HepG2 (cell line): ENCODE data around the gene RIPOR1. TPM values are rescaled to one million over a fixed set of nuclear protein-coding genes. Genes with fewer than 3 reads are reported as not detected.

Experiments
- ATF7-NPFF ChIP-seq: sonication (generic); formaldehyde crosslinking; IDR thresholded peaks from 2 replicates; pipeline ENCODE4 v1.8.1; 2023; ENCODE audit warnings: mild to moderate bottlenecking, low read depth, missing genetic modification reagents, moderate library complexity
- BRCA1 ChIP-seq: sonication (generic); formaldehyde crosslinking; IDR thresholded peaks from 2 replicates; pipeline ENCODE4 v1.4.0; 2020; ENCODE audit warnings: missing genetic modification reagents
- BRF2 ChIP-seq: sonication (generic); formaldehyde crosslinking; IDR thresholded peaks from 2 replicates; pipeline ENCODE4 v1.8.1; 2022; ENCODE audit warnings: mild to moderate bottlenecking, missing genetic modification reagents
- CBX2 ChIP-seq, 2 experiments: fragments of 200-600 bp in 1 of 2; sonication (generic); formaldehyde crosslinking in 1 of 2; IDR thresholded peaks; 2 replicates each; pipeline versions ENCODE4 v1.7.0 to v1.8.1; 2018 to 2022; ENCODE audit warnings: low read depth in 2 of 2, low read length in 1 of 2, mild to moderate bottlenecking in 1 of 2, missing genetic modification reagents in 1 of 2
- CSRNP2 ChIP-seq: sonication (generic); formaldehyde crosslinking; conservative IDR thresholded peaks from 2 replicates; pipeline ENCODE4 v1.8.0; 2022; ENCODE audit warnings: low read depth, missing genetic modification reagents
- GPBP1L1 ChIP-seq: sonication (generic); formaldehyde crosslinking; IDR thresholded peaks from 2 replicates; pipeline ENCODE4 v1.5.0; 2020; ENCODE audit warnings: mild to moderate bottlenecking, missing genetic modification reagents
- HIVEP1 ChIP-seq: sonication (generic); formaldehyde crosslinking; IDR thresholded peaks from 2 replicates; pipeline ENCODE4 v1.4.0; 2020; ENCODE audit warnings: mild to moderate bottlenecking, missing genetic modification reagents
- KDM3A ChIP-seq: IDR thresholded peaks from 2 replicates; pipeline ENCODE4 v1.6.1; 2018; ENCODE audit warnings: low read depth, missing compliant biosample characterization
- KDM6A ChIP-seq: IDR thresholded peaks from 2 replicates; pipeline ENCODE4 v1.6.1; 2016; ENCODE audit warnings: low read depth
- KLF15 ChIP-seq: sonication (generic); formaldehyde crosslinking; IDR thresholded peaks from 2 replicates; pipeline ENCODE4 v1.8.1; 2023; ENCODE audit warnings: borderline replicate concordance, mild to moderate bottlenecking, inconsistent platforms, missing genetic modification reagents, mixed read lengths
- MAFG ChIP-seq: sonication (generic); formaldehyde crosslinking; IDR thresholded peaks from 2 replicates; pipeline ENCODE4 v1.5.1; 2020; ENCODE audit warnings: mild to moderate bottlenecking, missing genetic modification reagents
- POLR2G ChIP-seq: fragments of 200-400 bp; formaldehyde crosslinking; IDR thresholded peaks from 2 replicates; pipeline ENCODE4 v1.6.1; 2018; ENCODE audit warnings: mild to moderate bottlenecking, low read depth, low read length, moderate library complexity
- SAP130 ChIP-seq: IDR thresholded peaks from 2 replicates; pipeline ENCODE4 v1.6.1; 2016; ENCODE audit warnings: low read depth
- SP2 ChIP-seq: sonication (generic); formaldehyde crosslinking; IDR thresholded peaks from 2 replicates; pipeline ENCODE4 v1.5.1; 2020; ENCODE audit warnings: mild to moderate bottlenecking, missing genetic modification reagents
- TOPORS ChIP-seq: sonication (generic); formaldehyde crosslinking; IDR thresholded peaks from 2 replicates; pipeline ENCODE4 v1.8.0; 2023; ENCODE audit warnings: mild to moderate bottlenecking, missing genetic modification reagents
- UBTF ChIP-seq: sonication (generic); formaldehyde crosslinking; IDR thresholded peaks from 2 replicates; pipeline ENCODE4 v1.4.0; 2020; ENCODE audit warnings: mild to moderate bottlenecking, missing genetic modification reagents
- ZKSCAN8 ChIP-seq: IDR thresholded peaks from 2 replicates; pipeline ENCODE4 v1.6.1; 2016; ENCODE audit warnings: borderline replicate concordance, missing genetic modification reagents, missing compliant biosample characterization
- ZNF274 ChIP-seq: sonication (generic); formaldehyde crosslinking; IDR thresholded peaks from 2 replicates; pipeline ENCODE4 v1.5.1; 2020; ENCODE audit warnings: mild to moderate bottlenecking, missing genetic modification reagents
- ZNF543 ChIP-seq: sonication (generic); formaldehyde crosslinking; IDR thresholded peaks from 2 replicates; pipeline ENCODE4 v1.4.0; 2020; ENCODE audit warnings: mild to moderate bottlenecking, missing genetic modification reagents
- ZNF552 ChIP-seq: sonication (generic); formaldehyde crosslinking; IDR thresholded peaks from 2 replicates; pipeline ENCODE4 v1.9.0; 2022; ENCODE audit warnings: missing genetic modification reagents, mild to moderate bottlenecking, borderline replicate concordance
- ZNF616 ChIP-seq: sonication (generic); formaldehyde crosslinking; IDR thresholded peaks from 2 replicates; pipeline ENCODE4 v1.5.0; 2020; ENCODE audit warnings: low read depth, mild to moderate bottlenecking, missing genetic modification reagents
- ZNF7 ChIP-seq: IDR thresholded peaks from 2 replicates; pipeline ENCODE4 v1.6.1; 2016; ENCODE audit warnings: missing biosample characterization, missing genetic modification reagents
- ZNF782 ChIP-seq: sonication (generic); formaldehyde crosslinking; IDR thresholded peaks from 2 replicates; pipeline ENCODE4 v1.4.0; 2020; ENCODE audit warnings: missing genetic modification reagents, mild to moderate bottlenecking, borderline replicate concordance
- ZSCAN31 ChIP-seq: sonication (generic); formaldehyde crosslinking; IDR thresholded peaks from 2 replicates; pipeline ENCODE4 v1.5.0; 2020; ENCODE audit warnings: low read depth, mild to moderate bottlenecking, missing genetic modification reagents
- polyA plus RNA-seq, 8 experiments: library from polyadenylated mRNA; depleted of rRNA in 3 of 8; stranded (reverse) in 7 of 8; unstranded in 1 of 8; fragments of >200 nt; fragmentation: Illumina TruSeq in 4 of 8; extraction: Trizol in 4 of 8; gene quantifications; 2 replicates each; pipeline versions ENCODE4 v1.2.1 to v1.2.3, GENCODE V29; 2011 to 2016; ENCODE audit warnings: low read depth in 4 of 8, missing spikeins in 1 of 8, mixed read lengths in 1 of 8; ENCODE audit not compliant: insufficient read depth in 1 of 8
- total RNA-seq, 5 experiments: library from RNA; depleted of rRNA; stranded (reverse); fragments of >200 nt; fragmentation: Illumina TruSeq; extraction: Trizol; gene quantifications; 2 replicates each; pipeline ENCODE4 v1.2.3, GENCODE V29; 2016; ENCODE audit warnings: low read depth in 1 of 5

RIPOR1 gene
- total and polyA plus RNA-seq, 2 of the 13 experiments (the other 11 are each of a cell fraction or from before 2014, with no cell fraction given): 4.6 to 8.1 TPM

GRCh38 chr16:67528870-67529581, 397 bp downstream of the RIPOR1 start (continued):
- TF ChIP-seq UBTF (CRISPR knock-in tag) (peak; percentile 83), ZSCAN31 (no peak; the same call in 1 of the 2 replicates), ZNF543 (CRISPR knock-in tag) (peak; percentile 8; the same call in 1 of the 2 replicates), ZNF552 (CRISPR knock-in tag) (0 out of 2 replicates have a peak, but pooled peaks have one; percentile 10), POLR2G (peak; percentile 62), ZNF274 (CRISPR knock-in tag) (peak; percentile 50; the same call in 1 of the 2 replicates), GPBP1L1 (no peak), KDM6A (CRISPR knock-in tag) (0 out of 2 replicates have a peak, but pooled peaks have one; percentile 5), SAP130 (peak; percentile 45), ZNF616 (CRISPR knock-in tag) (no peak), MAFG (no peak), BRF2 (CRISPR knock-in tag) (no peak), KLF15 (CRISPR knock-in tag) (peak; percentile 40; the same call in 1 of the 2 replicates), ZNF7 (CRISPR knock-in tag) (no peak), CSRNP2 (no peak), CBX2 (IDR thresholded peaks at IDR 0.05; ENCODE audit: low read depth, low read length) (no peak), CBX2 (CRISPR knock-in tag; IDR thresholded peaks at IDR 0.05; ENCODE audit: low read depth) (no peak), ZKSCAN8 (CRISPR knock-in tag) (0 out of 2 replicates have a peak, but pooled peaks have one; percentile 13), HIVEP1 (peak; percentile 4; the same call in 1 of the 2 replicates), KDM3A (CRISPR knock-in tag) (no peak), ATF7-NPFF (CRISPR knock-in tag) (peak; percentile 72; the same call in 1 of the 2 replicates), BRCA1 (CRISPR knock-in tag) (no peak), TOPORS (0 out of 2 replicates have a peak, but pooled peaks have one; percentile 60), SP2 (CRISPR knock-in tag) (0 out of 2 replicates have a peak, but pooled peaks have one; percentile 15), ZNF782 (CRISPR knock-in tag) (no peak)
